Measurements from ENCODE around the gene CHTOP. TPM values are rescaled to one million over a fixed set of nuclear protein-coding genes. Genes with fewer than 3 reads are reported as not detected.

Gene CHTOP
- total RNA-seq, 1 donor from 2014 or later = 75.2 TPM

DNA sequence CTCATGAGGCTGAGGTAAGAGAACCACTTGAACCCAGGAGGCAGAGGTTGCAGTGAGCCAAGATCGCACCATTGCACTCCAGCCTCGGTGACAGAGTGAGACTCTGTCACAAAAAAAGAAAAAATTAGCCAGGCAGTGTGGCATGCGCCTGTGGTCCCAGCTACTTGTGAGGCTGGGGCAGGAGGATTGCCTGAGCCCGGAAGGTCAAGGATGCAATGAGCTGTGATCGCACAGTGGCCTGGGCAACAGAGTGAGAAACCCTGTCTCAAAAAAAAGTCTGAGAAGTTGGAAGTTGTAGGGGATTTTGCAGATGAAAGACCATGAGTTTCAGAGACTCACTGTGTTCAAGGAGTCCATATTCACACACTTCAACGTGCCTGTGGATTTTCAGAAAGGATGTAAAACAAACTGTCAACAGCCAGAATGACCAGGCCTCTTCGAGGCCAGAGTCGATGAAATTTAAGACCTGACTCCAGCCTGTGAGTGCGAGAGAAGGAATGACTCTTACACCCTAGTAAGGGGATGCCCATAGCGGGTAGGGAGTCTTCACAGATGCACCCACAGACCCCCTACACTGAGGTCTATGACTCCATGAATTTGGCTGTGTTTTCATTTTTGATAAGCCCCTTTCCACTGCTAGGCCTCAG, 8.8 kb upstream of the CHTOP start:
- no peak for DNase-seq (ENCODE audit: extremely low spot score, unreplicated experiment)
- H3K27ac Mint-ChIP-seq (ENCODE audit: unreplicated experiment) = peak overlapping the region; percentile 98
- TF ChIP-seq, protein P1, sequence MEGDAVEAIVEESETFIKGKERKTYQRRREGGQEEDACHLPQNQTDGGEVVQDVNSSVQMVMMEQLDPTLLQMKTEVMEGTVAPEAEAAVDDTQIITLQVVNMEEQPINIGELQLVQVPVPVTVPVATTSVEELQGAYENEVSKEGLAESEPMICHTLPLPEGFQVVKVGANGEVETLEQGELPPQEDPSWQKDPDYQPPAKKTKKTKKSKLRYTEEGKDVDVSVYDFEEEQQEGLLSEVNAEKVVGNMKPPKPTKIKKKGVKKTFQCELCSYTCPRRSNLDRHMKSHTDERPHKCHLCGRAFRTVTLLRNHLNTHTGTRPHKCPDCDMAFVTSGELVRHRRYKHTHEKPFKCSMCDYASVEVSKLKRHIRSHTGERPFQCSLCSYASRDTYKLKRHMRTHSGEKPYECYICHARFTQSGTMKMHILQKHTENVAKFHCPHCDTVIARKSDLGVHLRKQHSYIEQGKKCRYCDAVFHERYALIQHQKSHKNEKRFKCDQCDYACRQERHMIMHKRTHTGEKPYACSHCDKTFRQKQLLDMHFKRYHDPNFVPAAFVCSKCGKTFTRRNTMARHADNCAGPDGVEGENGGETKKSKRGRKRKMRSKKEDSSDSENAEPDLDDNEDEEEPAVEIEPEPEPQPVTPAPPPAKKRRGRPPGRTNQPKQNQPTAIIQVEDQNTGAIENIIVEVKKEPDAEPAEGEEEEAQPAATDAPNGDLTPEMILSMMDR (IDR thresholded peaks at IDR 0.05) = no peak
- no peaks in the 10 kb centered on the region for H3K27me3 Mint-ChIP-seq (ENCODE audit: unreplicated experiment)
- H3K4me1 Mint-ChIP-seq (ENCODE audit: unreplicated experiment) = peaks cover 62% of the 10 kb centered on the region
- H3K4me3 Mint-ChIP-seq (ENCODE audit: unreplicated experiment) = peak overlapping the region; percentile 53
- no peaks in the 10 kb centered on the region for H3K9me3 Mint-ChIP-seq (ENCODE audit: unreplicated experiment)
- H3K36me3 Mint-ChIP-seq (ENCODE audit: unreplicated experiment) = peaks cover 25% of the 10 kb centered on the region

DNA sequence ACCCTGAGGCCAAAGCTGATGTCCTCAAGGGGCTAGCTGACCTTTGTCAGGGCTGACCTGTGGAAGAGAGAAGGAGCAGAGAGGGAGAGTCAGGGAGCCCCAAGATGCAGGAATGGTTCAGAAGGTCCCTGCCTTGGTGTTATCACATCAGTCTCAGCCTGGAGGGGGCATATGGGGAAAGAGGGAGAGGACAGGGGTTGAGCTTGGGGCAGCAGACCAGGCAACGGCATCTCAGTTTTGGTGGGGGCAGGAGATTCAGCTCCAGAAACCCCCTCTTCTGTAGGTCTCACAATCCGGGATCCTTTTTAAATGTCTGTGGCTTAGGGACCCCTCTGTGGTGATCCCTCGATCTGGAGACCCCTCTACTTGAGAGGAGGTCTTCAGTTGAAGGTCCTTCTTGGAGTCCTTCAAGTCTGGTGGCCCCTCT, 7.4 kb upstream of the CHTOP start:
- H3K27me3 Mint-ChIP-seq (ENCODE audit: unreplicated experiment) = no peaks in the 10 kb centered on the region
- peaks cover 76% of the 10 kb centered on the region for H3K4me1 Mint-ChIP-seq (ENCODE audit: unreplicated experiment)
- TF ChIP-seq, protein P1 (IDR thresholded peaks at IDR 0.05) = no peak
- DNase-seq (ENCODE audit: extremely low spot score, unreplicated experiment) = no peak
- peaks cover 18% of the 10 kb centered on the region for H3K36me3 Mint-ChIP-seq (ENCODE audit: unreplicated experiment)
- H3K9me3 Mint-ChIP-seq (ENCODE audit: unreplicated experiment) = no peaks in the 10 kb centered on the region
- H3K27ac Mint-ChIP-seq (ENCODE audit: unreplicated experiment) = peak overlapping the region; percentile 98
- H3K4me3 Mint-ChIP-seq (ENCODE audit: unreplicated experiment) = peak overlapping the region; percentile 87

DNA sequence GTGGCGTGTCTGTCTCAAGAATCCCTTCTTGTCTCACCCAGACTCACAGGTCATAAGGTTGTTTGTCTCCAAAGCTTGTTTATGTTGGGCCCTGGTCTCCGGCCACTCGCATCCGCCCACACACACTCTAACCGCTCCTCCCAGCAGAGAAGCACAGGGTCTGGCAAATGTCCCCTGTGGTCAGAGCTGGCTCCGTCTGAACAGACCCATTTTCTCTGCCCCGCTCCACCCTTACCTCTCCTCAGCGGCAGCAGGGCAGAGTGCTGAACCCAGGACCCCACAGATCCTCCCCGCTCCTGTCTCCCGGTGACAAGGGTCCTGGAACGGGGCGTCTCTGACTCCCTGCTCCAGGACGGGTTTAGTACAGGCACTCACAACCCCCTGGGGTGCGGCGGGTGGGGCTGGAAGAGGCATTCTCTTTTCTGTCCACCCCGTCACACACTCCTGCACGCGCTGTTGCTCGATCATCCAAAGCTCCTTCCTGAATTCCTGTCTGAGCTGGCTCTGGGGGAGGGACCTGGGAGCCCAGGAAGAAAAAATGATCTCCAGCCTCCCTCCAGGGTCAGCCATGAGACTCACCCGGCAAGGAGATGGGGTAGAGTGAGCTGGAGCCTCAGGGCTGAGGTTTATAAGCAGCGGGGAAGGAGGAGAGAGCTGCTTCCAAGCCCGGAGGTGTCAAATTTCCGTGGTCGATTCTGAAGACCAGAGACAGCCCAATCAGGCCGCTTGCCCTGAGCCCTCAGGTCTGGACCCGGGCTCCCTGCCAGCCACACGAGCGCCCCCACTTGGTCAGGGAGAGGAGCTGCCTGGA, 6.8 kb upstream of the CHTOP start, which contains the start of gene S100A13:
Gene S100A13 (minus strand): TSS at position 602 of the 811 bp plus-strand sequence. CDS start 1,033 bp downstream, outside the sequence.
- peaks cover 79% of the 10 kb centered on the region for H3K4me1 Mint-ChIP-seq (ENCODE audit: unreplicated experiment)
- H3K9me3 Mint-ChIP-seq (ENCODE audit: unreplicated experiment) = no peaks in the 10 kb centered on the region
- peak; percentile 94 for DNase-seq (ENCODE audit: extremely low spot score, unreplicated experiment)
- peak within 1 kb of the TSS; percentile 87 for H3K4me3 Mint-ChIP-seq (ENCODE audit: unreplicated experiment)
- peaks cover 15% of the 10 kb centered on the region for H3K36me3 Mint-ChIP-seq (ENCODE audit: unreplicated experiment)
- H3K27ac Mint-ChIP-seq (ENCODE audit: unreplicated experiment) = peak within 1 kb of the TSS; percentile 98
- TF ChIP-seq, protein P1 (IDR thresholded peaks at IDR 0.05) = peak; percentile 82
- no peaks in the 10 kb centered on the region for H3K27me3 Mint-ChIP-seq (ENCODE audit: unreplicated experiment)

DNA sequence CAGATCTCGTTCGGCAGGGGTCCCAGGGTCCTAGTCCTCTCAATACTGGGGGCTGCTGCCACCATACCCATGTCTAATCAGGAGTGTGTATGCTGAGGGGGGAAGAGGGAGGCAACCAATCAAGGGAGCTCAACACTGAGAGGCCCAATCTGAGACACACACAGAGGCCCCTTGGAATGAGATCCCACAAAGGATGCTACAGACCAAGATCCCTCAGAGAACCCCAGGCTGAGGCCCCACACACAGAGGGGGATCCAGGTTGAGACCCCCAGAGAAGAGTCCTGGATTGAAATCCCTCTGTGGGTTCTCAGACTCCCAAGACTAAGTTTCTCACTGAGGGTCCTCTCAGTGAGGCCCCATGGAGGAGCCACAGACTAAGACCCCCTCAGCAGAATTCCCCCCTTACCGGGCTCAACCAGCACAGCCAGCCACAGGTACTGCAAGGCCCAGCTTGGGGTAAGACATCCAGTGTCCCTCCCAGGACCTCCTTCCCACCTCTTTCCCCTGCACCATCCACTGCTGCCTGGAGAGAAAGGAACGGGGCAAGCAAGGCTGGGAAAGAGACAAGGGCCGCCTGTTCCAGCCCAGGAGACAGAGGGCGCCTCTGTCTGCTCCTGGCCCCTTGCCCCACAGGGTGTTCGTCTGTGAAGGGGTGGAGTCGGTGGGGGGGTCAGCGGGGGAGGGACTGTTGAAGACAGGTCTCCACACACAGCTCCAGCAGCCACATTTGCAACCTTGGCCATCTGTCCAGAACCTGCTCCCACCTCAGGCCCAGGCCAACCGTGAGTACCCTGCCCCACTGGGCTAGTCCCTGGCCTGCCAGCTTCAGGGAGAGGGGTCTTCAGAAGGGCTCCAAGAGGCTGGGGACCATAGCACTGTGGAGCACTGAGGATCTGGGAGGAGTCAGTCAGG, 5.9 kb upstream of the CHTOP start, which contains the start of gene S100A1:
Gene S100A1 (plus strand): TSS at position 720 of the 912 bp plus-strand sequence. CDS start 2,088 bp downstream, outside the sequence.
- H3K27me3 Mint-ChIP-seq (ENCODE audit: unreplicated experiment) = no peaks in the 10 kb centered on the region
- peak within 1 kb of the TSS; percentile 87 for H3K4me3 Mint-ChIP-seq (ENCODE audit: unreplicated experiment)
- no peak for DNase-seq (ENCODE audit: extremely low spot score, unreplicated experiment)
- TF ChIP-seq, protein P1 (IDR thresholded peaks at IDR 0.05) = no peak
- H3K36me3 Mint-ChIP-seq (ENCODE audit: unreplicated experiment) = peaks cover 12% of the 10 kb centered on the region
- H3K9me3 Mint-ChIP-seq (ENCODE audit: unreplicated experiment) = no peaks in the 10 kb centered on the region
- peak within 1 kb of the TSS; percentile 98 for H3K27ac Mint-ChIP-seq (ENCODE audit: unreplicated experiment)
- peaks cover 79% of the 10 kb centered on the region for H3K4me1 Mint-ChIP-seq (ENCODE audit: unreplicated experiment)

All from osteocyte (in vitro differentiated cells).